HT1080 (cell line): ENCODE data around the gene BBS1. TPM values are rescaled to one million over a fixed set of nuclear protein-coding genes. Genes with fewer than 3 reads are reported as not detected.
A peak's percentile ranks its signal among the peaks of the same experiment; 100 is the strongest.
"Not testable (repeated sequence)": the region's sequence is repeated elsewhere in the genome, so short reads cannot be mapped to it uniquely, and the experiment has no call there.

Source experiments
- DNase-seq: peaks from one replicate; pipeline ENCODE4 v3.0.0-alpha.2; 2015; ENCODE audit warnings: low read depth
- total RNA-seq: library from RNA; depleted of rRNA; stranded (reverse); fragments of >200 nt; shearing (Covaris generic); gene quantifications from 2 replicates; pipeline ENCODE4 v1.2.3, GENCODE V29; 2014; rRNA removed

BBS1 gene
- total RNA-seq, 1 experiment from 2014 or later, result 2.0 TPM

DNA sequence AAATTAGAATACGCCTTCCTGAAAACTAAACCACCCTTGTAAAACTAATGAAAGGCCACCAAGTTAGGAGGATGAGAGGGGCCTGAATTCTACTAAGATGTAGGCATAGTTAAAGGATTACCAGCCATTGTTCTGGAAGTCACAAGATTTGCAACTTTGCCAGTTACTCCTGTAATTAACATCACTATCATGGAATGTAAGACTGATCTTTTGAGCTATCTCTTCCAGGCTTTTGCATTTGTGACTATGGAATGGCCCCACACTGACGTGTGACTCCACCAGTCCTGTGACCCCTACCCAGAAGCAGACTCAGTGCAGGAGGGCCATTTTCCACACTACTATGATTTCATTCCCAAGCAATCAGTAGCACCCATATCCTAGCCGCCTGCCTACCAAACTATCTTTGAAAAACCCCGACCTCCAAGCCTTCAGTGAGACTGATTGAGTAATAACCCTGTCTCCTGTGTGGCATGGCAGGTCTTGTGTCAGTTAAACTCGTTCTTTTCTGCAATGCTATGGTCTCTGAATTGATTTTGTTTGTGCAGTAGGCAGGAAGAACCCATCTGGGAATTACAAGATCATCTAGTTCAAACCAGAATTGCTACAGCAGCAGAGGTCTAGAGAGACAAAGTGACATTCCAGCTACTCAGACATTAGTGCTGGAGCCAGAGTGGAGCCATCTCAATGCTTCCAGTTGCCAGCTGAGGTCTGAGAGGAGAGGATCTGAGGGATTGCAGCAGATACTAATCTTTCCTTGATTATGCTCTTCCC is 59.8 kb downstream of the BBS1 start:
- no peak for DNase-seq

DNA sequence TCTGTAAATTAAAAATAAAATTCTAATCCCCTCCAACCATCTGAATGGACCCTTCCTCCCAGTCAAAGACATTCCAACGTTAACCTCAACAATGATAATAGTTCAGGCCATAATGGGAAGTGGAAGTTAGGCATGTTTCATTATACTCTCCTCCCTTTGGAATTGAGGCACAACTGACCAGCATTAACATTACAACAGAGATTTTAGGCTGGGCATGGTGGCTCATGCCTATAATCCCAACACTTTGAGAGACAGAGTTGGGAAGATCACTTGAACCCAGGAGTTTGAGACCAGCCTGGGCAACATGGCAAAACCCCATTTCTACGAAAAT is 60.4 kb downstream of the BBS1 start:
- DNase-seq, result no peak

GRCh38 chr11:66579017-66579606 is 68.7 kb downstream of the BBS1 start:
- peak; percentile 44 for DNase-seq

- DNase-seq, result no peak
These were observed 70.4 kb downstream of the BBS1 start for GRCh38 chr11:66580803-66581202.

GRCh38 chr11:66581261-66581660 is 70.8 kb downstream of the BBS1 start:
- no peak for DNase-seq

GRCh38 chr11:66582565-66583147 is 72.2 kb downstream of the BBS1 start:
- not testable (repeated sequence) for DNase-seq

Other genes with a start within 250 kb of the BBS1 start
- 210 and 249 TPM in 2 replicates for gene RAB1B, start 242.0 kb upstream of the BBS1 start, total RNA-seq
- 1.5 and 2.6 TPM in 2 replicates for gene CNIH2, start 232.5 kb upstream of the BBS1 start, total RNA-seq
- 114 and 127 TPM in 2 replicates for gene YIF1A, start 221.5 kb upstream of the BBS1 start, total RNA-seq
- not detected in 2 replicates for gene TMEM151A, start 218.7 kb upstream of the BBS1 start, total RNA-seq
- gene CD248, start 193.6 kb upstream of the BBS1 start, total RNA-seq, result not detected in 2 replicates
- gene RIN1, start 174.2 kb upstream of the BBS1 start, total RNA-seq, result 44.2 and 47.5 TPM in 2 replicates
- 69.9 and 78.7 TPM in 2 replicates for gene BRMS1, start 165.5 kb upstream of the BBS1 start, total RNA-seq
- gene B4GAT1, start 163.0 kb upstream of the BBS1 start, total RNA-seq, result 27.0 and 34.4 TPM in 2 replicates
- 0.37 and 0.68 TPM in 2 replicates for gene SLC29A2, start 138.9 kb upstream of the BBS1 start, total RNA-seq
- gene NPAS4, start 89.6 kb upstream of the BBS1 start, total RNA-seq, result not detected in 2 replicates
- 84.2 and 120 TPM in 2 replicates for gene MRPL11, start 71.8 kb upstream of the BBS1 start, total RNA-seq
- 9.7 and 9.8 TPM in 2 replicates for gene PELI3, start 43.7 kb upstream of the BBS1 start, total RNA-seq
- 65.2 and 83.9 TPM in 2 replicates for gene DPP3, start 30.2 kb upstream of the BBS1 start, total RNA-seq
- gene ZDHHC24, start 35.4 kb downstream of the BBS1 start, total RNA-seq, result 18.3 and 21.5 TPM in 2 replicates
- gene ACTN3, start 36.3 kb downstream of the BBS1 start, total RNA-seq, result not detected in 2 replicates
- gene CTSF, start 58.0 kb downstream of the BBS1 start, total RNA-seq, result 7.2 and 8.2 TPM in 2 replicates
- gene CCDC87, start 82.4 kb downstream of the BBS1 start, total RNA-seq, result 0.03 TPM in 1 of 2 replicates, not detected in the other
- gene CCS, start 82.5 kb downstream of the BBS1 start, total RNA-seq, result 12.6 and 13.2 TPM in 2 replicates
- gene RBM14, start 106.0 kb downstream of the BBS1 start, total RNA-seq, result 59.0 and 75.5 TPM in 2 replicates
- gene RBM4, start 128.1 kb downstream of the BBS1 start, total RNA-seq, result 93.9 and 99.1 TPM in 2 replicates
- 13.9 and 16.0 TPM in 2 replicates for gene RBM4B, start 167.3 kb downstream of the BBS1 start, total RNA-seq
- gene SPTBN2, start 218.6 kb downstream of the BBS1 start, total RNA-seq, result 79.1 and 122 TPM in 2 replicates